ENCODE measurements around the gene VARS1. TPM values are rescaled to one million over a fixed set of nuclear protein-coding genes. Genes with fewer than 3 reads are reported as not detected.

The VARS1 gene
- total and polyA plus RNA-seq, 2 of the 4 experiments (the other 2 are of a cell fraction): 41.2 to 42.0 TPM

DNA sequence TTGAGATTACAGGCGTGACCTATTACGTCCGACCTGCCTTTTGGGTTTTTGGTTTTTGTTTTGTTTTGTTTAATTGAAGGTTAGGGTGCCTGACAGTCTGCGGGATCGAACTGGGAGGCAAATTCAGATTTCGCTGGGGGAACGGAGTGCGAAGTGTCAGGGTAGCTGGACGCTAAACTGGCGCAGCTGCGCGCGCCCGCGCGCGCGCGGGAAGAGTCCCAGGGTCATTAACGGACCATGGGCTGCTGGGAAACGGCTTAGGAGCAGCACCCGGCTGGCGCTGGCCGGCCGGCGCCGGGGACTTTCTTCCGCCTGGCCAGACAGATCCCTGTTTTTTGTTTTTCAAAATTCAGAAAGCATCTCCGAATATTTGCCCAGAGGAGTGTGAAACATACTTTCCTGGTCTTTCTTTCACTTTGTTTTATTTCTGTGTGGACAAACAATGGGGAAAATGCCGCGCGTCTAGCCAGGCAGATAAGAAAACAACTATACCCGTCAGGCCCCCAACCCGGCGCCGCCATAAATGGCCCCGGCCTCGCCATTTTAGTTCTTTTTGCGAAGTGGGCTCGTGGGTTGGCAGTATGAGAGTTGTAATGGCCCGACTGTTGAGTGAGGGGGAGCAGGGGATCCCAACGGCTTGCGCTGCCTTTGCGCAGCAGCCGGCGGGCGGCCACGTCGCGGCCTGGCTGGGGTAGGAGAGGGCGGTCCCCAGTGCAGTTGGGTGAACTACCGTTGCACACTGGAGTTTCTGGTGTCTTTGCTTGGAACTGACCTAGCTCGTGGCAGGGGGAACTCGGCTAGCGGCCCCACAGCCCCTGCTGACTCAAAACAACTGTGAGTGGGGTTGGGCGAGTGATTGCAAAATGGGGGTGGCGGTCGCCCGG is 39.1 kb upstream of the VARS1 start:
- ChIA-PET CTCF (no interaction called here), POLR2A (ENCODE audit: unreplicated experiment) (interaction anchor here (0.6 kb wide), 1 partner anchor 11 kb away, joined by 4 read pairs; no protein-coding TSS in a partner anchor)
- peak overlapping the region; percentile 93 for H3K18ac ChIP-seq (ENCODE audit: low read depth, low read length)
- H2AFZ ChIP-seq (replicated peaks; ENCODE audit: low read length, poor library complexity): peak overlapping the region; percentile 98
- peak overlapping the region; percentile 99 for H3K56ac ChIP-seq (ENCODE audit: extremely low read depth, insufficient read depth, low read length)
- H3K23ac ChIP-seq (ENCODE audit: low read depth, low read length): peak overlapping the region; percentile 97
- ATAC-seq (ENCODE audit: low read depth) (peak; percentile 80), DNase-seq (peak; percentile 84)
- H4K91ac ChIP-seq (ENCODE audit: insufficient read depth, low read depth, low read length): peak overlapping the region; percentile 90
- H3K27me3 ChIP-seq (ENCODE audit: control insufficient read depth, insufficient read depth, low read length): no peaks in the 10 kb centered on the region
- TF ChIP-seq MAZ (IDR thresholded peaks at IDR 0.05; ENCODE audit: borderline replicate concordance, low read depth, low read length) (peak; percentile 30; the same call in 1 of the 2 replicates), RCOR1 (IDR thresholded peaks at IDR 0.05; ENCODE audit: insufficient replicate concordance, low read length) (no peak), NFE2L2 (IDR thresholded peaks at IDR 0.05; ENCODE audit: low read depth, low read length) (no peak), CEBPB (IDR thresholded peaks at IDR 0.05; ENCODE audit: low read depth, low read length) (peak; percentile 32; the same call in 1 of the 2 replicates), RAD21 (IDR thresholded peaks at IDR 0.05; ENCODE audit: low read length) (no peak), RFX5 (IDR thresholded peaks at IDR 0.05; ENCODE audit: low read depth, low read length) (no peak), FOS (IDR thresholded peaks at IDR 0.05; ENCODE audit: low read depth, low read length) (no peak), MXI1 (IDR thresholded peaks at IDR 0.05; ENCODE audit: borderline replicate concordance, low read depth, low read length) (peak; percentile 26; the same call in 1 of the 2 replicates), SMC3 (IDR thresholded peaks at IDR 0.05; ENCODE audit: low read depth, low read length) (no peak), POLR2A (IDR thresholded peaks at IDR 0.05; ENCODE audit: low read depth, low read length) (peak; percentile 99), CHD1 (IDR thresholded peaks at IDR 0.05; ENCODE audit: low read depth, low read length) (no peak), BHLHE40 (IDR thresholded peaks at IDR 0.05; ENCODE audit: low read depth, low read length) (no peak)
- TF ChIP-seq, protein P1, sequence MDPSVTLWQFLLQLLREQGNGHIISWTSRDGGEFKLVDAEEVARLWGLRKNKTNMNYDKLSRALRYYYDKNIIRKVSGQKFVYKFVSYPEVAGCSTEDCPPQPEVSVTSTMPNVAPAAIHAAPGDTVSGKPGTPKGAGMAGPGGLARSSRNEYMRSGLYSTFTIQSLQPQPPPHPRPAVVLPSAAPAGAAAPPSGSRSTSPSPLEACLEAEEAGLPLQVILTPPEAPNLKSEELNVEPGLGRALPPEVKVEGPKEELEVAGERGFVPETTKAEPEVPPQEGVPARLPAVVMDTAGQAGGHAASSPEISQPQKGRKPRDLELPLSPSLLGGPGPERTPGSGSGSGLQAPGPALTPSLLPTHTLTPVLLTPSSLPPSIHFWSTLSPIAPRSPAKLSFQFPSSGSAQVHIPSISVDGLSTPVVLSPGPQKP (IDR thresholded peaks at IDR 0.05; ENCODE audit: borderline replicate concordance, low read depth, low read length): no peak
- peak overlapping the region; percentile 97 for H3K4ac ChIP-seq (ENCODE audit: low read depth, low read length)
- H2BK120ac ChIP-seq (ENCODE audit: low read depth, low read length): peak overlapping the region; percentile 92
- WGBS, 2 experiments (ENCODE audit: extremely low coverage in 2 of 2, insufficient read length in 1 of 2): 2% methylated on average over 32 of the region's 59 CpGs; no CpG with 5 or more reads in 1 of the 2 experiments
- H3K36me3 ChIP-seq (ENCODE audit: control insufficient read depth, insufficient read depth, low read length): peaks cover 30% of the 10 kb centered on the region
- peak overlapping the region; percentile 93 for H3K4me3 ChIP-seq (ENCODE audit: insufficient read depth, low read depth, low read length)
- peak overlapping the region; percentile 97 for H2BK5ac ChIP-seq (ENCODE audit: low read depth, low read length, poor library complexity, severe bottlenecking)
- peaks cover 45% of the 10 kb centered on the region for H4K20me1 ChIP-seq (ENCODE audit: insufficient read depth, low read length)
- BruUV-seq (replicated peaks): no TSS peak
- peak overlapping the region; percentile 57; the same call in 1 of the 2 replicates for H2BK20ac ChIP-seq (ENCODE audit: low read depth, low read length)
- H2AK5ac ChIP-seq (ENCODE audit: low read depth, low read length): peak overlapping the region; percentile 96
- intact Hi-C loops (cut with micrococcal nuclease): loop anchor here (1.0 to 5.0 kb wide), 4 partner anchors 28 to 172 kb away; partner anchors contain the start of genes ABHD16A, C6orf47, GPANK1 and NEU1
- H2BK15ac ChIP-seq (ENCODE audit: low read depth, low read length): peak overlapping the region; percentile 36; the same call in 1 of the 3 replicates
- peak overlapping the region; percentile 94 for H3K4me2 ChIP-seq (ENCODE audit: low read depth, low read length)
- H2AK9ac ChIP-seq (replicated peaks; ENCODE audit: low read depth, low read length, poor library complexity): peak overlapping the region; percentile 99
- in situ Hi-C loops (cut with MboI; ENCODE audit: low sequenced_read_pairs): loop anchor here (10.0 kb wide), 2 partner anchors 150 to 290 kb away; partner anchors contain the start of genes ATP6V1G2, DDX39B, LY6G5C and NFKBIL1
- dilution Hi-C loops (cut with HindIII; ENCODE audit: low sequenced_read_pairs, unreplicated experiment): no loop called here
- peaks cover 13% of the 10 kb centered on the region for H3K4me1 ChIP-seq (ENCODE audit: control insufficient read depth, insufficient read depth, low read length)
- peak overlapping the region; percentile 99 for H3K14ac ChIP-seq (replicated peaks; ENCODE audit: low read depth, low read length)
- H3K27ac ChIP-seq (ENCODE audit: insufficient read depth, low read length): peak overlapping the region; percentile 94
- peak overlapping the region; percentile 98 for H3K9ac ChIP-seq (ENCODE audit: low read depth, low read length)
- peaks cover 7% of the 10 kb centered on the region; the same call in 1 of the 2 replicates for H3K9me1 ChIP-seq (ENCODE audit: insufficient read depth, low read length)
- H4K5ac ChIP-seq (ENCODE audit: low read depth, low read length): peak overlapping the region; percentile 71
- peaks cover 28 to 55% of the 10 kb centered on the region in 2 experiments; a peak in 3 of 4 replicates for H3K79me1 ChIP-seq (ENCODE audit: low read depth in 1 of 2, low read length in 2 of 2)
- peak overlapping the region; percentile 92 to 99 for H4K8ac ChIP-seq (ENCODE audit: low read depth in 2 of 2, low read length in 2 of 2)
- no peaks in the 10 kb centered on the region for H3K9me3 ChIP-seq (ENCODE audit: control insufficient read depth, insufficient read depth, low read length)

All from IMR-90 (cell line).